Mesenchymal stem cell (in vitro differentiated cells and primary cell): ENCODE data around the gene LHFPL5.

Experiments used
- DNase-seq: peaks from one replicate; pipeline ENCODE4 v3.0.0-alpha.2; 2013
- H2AFZ ChIP-seq: one replicate; pipeline ENCODE4 v1.6.1; 2013; ENCODE audit warnings: low read depth, mild to moderate bottlenecking, control low read depth, inconsistent platforms, low read length, moderate library complexity
- H2AK5ac ChIP-seq: 2 replicates; pipeline ENCODE4 v1.6.1; 2013; ENCODE audit warnings: low read length, moderate library complexity, mild to moderate bottlenecking, inconsistent platforms; ENCODE audit not compliant: severe bottlenecking
- H2BK120ac ChIP-seq: one replicate; pipeline ENCODE4 v1.6.1; 2013; ENCODE audit warnings: low read depth, mild to moderate bottlenecking, inconsistent platforms, low read length, moderate library complexity
- H2BK12ac ChIP-seq, 2 experiments: one replicate each; pipeline ENCODE4 v1.6.1; 2013; ENCODE audit warnings: inconsistent platforms in 2 of 2, low read length in 2 of 2, mild to moderate bottlenecking in 2 of 2, moderate library complexity in 2 of 2, control low read depth in 1 of 2
- H2BK15ac ChIP-seq: one replicate; pipeline ENCODE4 v1.6.1; 2013; ENCODE audit warnings: mild to moderate bottlenecking, low read depth, inconsistent platforms; ENCODE audit not compliant: poor library complexity, severe bottlenecking
- H2BK5ac ChIP-seq: 2 replicates; pipeline ENCODE4 v1.6.1; 2013; ENCODE audit warnings: low read depth, mild to moderate bottlenecking, low read length, control low read depth, inconsistent platforms; ENCODE audit not compliant: poor library complexity, severe bottlenecking
- H3K14ac ChIP-seq, 2 experiments: one replicate each; pipeline ENCODE4 v1.6.1; 2013; ENCODE audit warnings: inconsistent platforms in 2 of 2, low read length in 2 of 2, control low read depth in 1 of 2, mild to moderate bottlenecking in 1 of 2, moderate library complexity in 1 of 2
- H3K18ac ChIP-seq, 2 experiments: one replicate each; pipeline ENCODE4 v1.6.1; 2013; ENCODE audit warnings: inconsistent platforms in 2 of 2, low read length in 2 of 2, control low read depth in 1 of 2, low read depth in 1 of 2, mild to moderate bottlenecking in 1 of 2
- H3K23ac ChIP-seq, 2 experiments: one replicate each; pipeline ENCODE4 v1.6.1; 2013; ENCODE audit warnings: inconsistent platforms in 2 of 2, low read length in 2 of 2, mild to moderate bottlenecking in 2 of 2, moderate library complexity in 2 of 2, control low read depth in 1 of 2
- H3K27ac ChIP-seq: 2 replicates; pipeline ENCODE4 v1.5.1; 2013; ENCODE audit warnings: mild to moderate bottlenecking, moderate library complexity, low read length, control low read depth, inconsistent platforms; ENCODE audit not compliant: poor library complexity, severe bottlenecking
- H3K27me3 ChIP-seq, 2 experiments: 2 replicates each; pipeline versions ENCODE4 v1.6.1 to v1.7.0; 2013; ENCODE audit warnings: low read length in 2 of 2, mild to moderate bottlenecking in 2 of 2, moderate library complexity in 2 of 2, control low read depth in 1 of 2, inconsistent platforms in 1 of 2; ENCODE audit not compliant: control insufficient read depth in 1 of 2, insufficient read depth in 1 of 2
- H3K36me3 ChIP-seq, 2 experiments: 2 replicates each; pipeline versions ENCODE4 v1.6.1 to v1.7.0; 2013; ENCODE audit warnings: low read length in 2 of 2, control low read depth in 1 of 2, inconsistent platforms in 1 of 2, low read depth in 1 of 2, mild to moderate bottlenecking in 1 of 2; ENCODE audit not compliant: insufficient read depth in 2 of 2, control insufficient read depth in 1 of 2
- H3K4ac ChIP-seq, 2 experiments: one replicate each; pipeline ENCODE4 v1.6.1; 2013; ENCODE audit warnings: inconsistent platforms in 2 of 2, low read length in 2 of 2, mild to moderate bottlenecking in 2 of 2, moderate library complexity in 2 of 2, control low read depth in 1 of 2, low read depth in 1 of 2
- H3K4me1 ChIP-seq: 2 replicates; pipeline ENCODE4 v1.6.1; 2013; ENCODE audit warnings: low read depth, low read length, control low read depth; ENCODE audit not compliant: control insufficient read depth, insufficient read depth
- H3K4me2 ChIP-seq: 2 replicates; pipeline ENCODE4 v1.6.1; 2013; ENCODE audit warnings: low read length, mild to moderate bottlenecking, inconsistent platforms; ENCODE audit not compliant: poor library complexity, severe bottlenecking
- H3K4me3 ChIP-seq, 2 experiments: 2 replicates each; pipeline versions ENCODE4 v1.5.1 to v1.7.0; 2013; ENCODE audit warnings: low read length in 2 of 2, mild to moderate bottlenecking in 2 of 2, control low read depth in 1 of 2, low read depth in 1 of 2; ENCODE audit not compliant: insufficient read depth in 1 of 2
- H3K79me1 ChIP-seq: replicated peaks from 2 replicates; pipeline ENCODE4 v1.6.1; 2013; ENCODE audit warnings: mild to moderate bottlenecking, control low read depth, low read length, inconsistent platforms; ENCODE audit not compliant: poor library complexity, severe bottlenecking
- H3K9ac ChIP-seq: 2 replicates; pipeline ENCODE4 v1.7.0; 2013; ENCODE audit warnings: mild to moderate bottlenecking, low read length, moderate library complexity
- H3K9me3 ChIP-seq: 2 replicates; pipeline ENCODE4 v1.7.0; 2013; ENCODE audit warnings: mild to moderate bottlenecking, low read length; ENCODE audit not compliant: control insufficient read depth
- H4K8ac ChIP-seq: one replicate; pipeline ENCODE4 v1.6.1; 2013; ENCODE audit warnings: inconsistent platforms, mild to moderate bottlenecking, low read length, moderate library complexity
- H4K91ac ChIP-seq: one replicate; pipeline ENCODE4 v1.6.1; 2013; ENCODE audit warnings: mild to moderate bottlenecking, low read length, inconsistent platforms
- whole genome bisulfite sequencing: methylation state at CpG from one replicate; pipeline ENCODE4 v1.1.7; 2013; ENCODE audit warnings: mixed read lengths; 5-methylcytosine and 5-hydroxymethylcytosine counted together

Gene LHFPL5

GRCh38 chr6:35810971-35811698 lies 6.0 kb downstream of the LHFPL5 start:
- no peak overlapping the region for H3K18ac ChIP-seq
- H2BK12ac ChIP-seq, result no peak overlapping the region
- H2BK120ac ChIP-seq, result no peak overlapping the region
- no peak overlapping the region for H3K14ac ChIP-seq
- no peak overlapping the region for H4K91ac ChIP-seq
- H2BK5ac ChIP-seq, result no peak overlapping the region
- no peak overlapping the region for H2AFZ ChIP-seq
- peak overlapping the region; percentile 47 for H3K4me2 ChIP-seq
- H3K79me1 ChIP-seq, result no peaks in the 10 kb centered on the region
- H3K9ac ChIP-seq, result no peak overlapping the region
- peaks cover 0 to 27% of the 10 kb centered on the region in 2 experiments for H3K27me3 ChIP-seq
- 80% methylated on average over 14 of the region's 14 CpGs for WGBS
- H3K4me3 ChIP-seq, result no peak overlapping the region
- peak overlapping the region; percentile 71 for H3K27ac ChIP-seq
- no peak overlapping the region for H4K8ac ChIP-seq
- no peak overlapping the region for H3K4ac ChIP-seq
- peaks cover 9% of the 10 kb centered on the region for H3K4me1 ChIP-seq
- H2AK5ac ChIP-seq, result peak overlapping the region; percentile 26
- H3K36me3 ChIP-seq, result no peaks in the 10 kb centered on the region
- H2BK15ac ChIP-seq, result no peak overlapping the region
- DNase-seq, result peak; percentile 81
- H3K23ac ChIP-seq, result no peak overlapping the region
- H3K9me3 ChIP-seq, result no peaks in the 10 kb centered on the region

- Histone ChIP-seq H3K4ac (no peak overlapping the region), H3K18ac (no peak overlapping the region), H3K36me3 (no peaks in the 10 kb centered on the region), H3K4me3 (no peak overlapping the region), H3K9me3 (no peaks in the 10 kb centered on the region), H3K79me1 (no peaks in the 10 kb centered on the region), H3K4me2 (no peak overlapping the region), H4K8ac (no peak overlapping the region), H4K91ac (no peak overlapping the region), H2BK15ac (no peak overlapping the region), H2BK5ac (no peak overlapping the region), H3K23ac (no peak overlapping the region), H2AK5ac (peak overlapping the region; percentile 26), H2AFZ (no peak overlapping the region), H3K9ac (no peak overlapping the region), H2BK12ac (no peak overlapping the region), H3K27me3 (peaks cover 0 to 22% of the 10 kb centered on the region in 2 experiments), H3K27ac (peak overlapping the region; percentile 71), H3K4me1 (peaks cover 9% of the 10 kb centered on the region), H3K14ac (no peak overlapping the region), H2BK120ac (no peak overlapping the region)
- 92% methylated on average over 6 of the region's 6 CpGs for WGBS
- DNase-seq, result no peak
Measured at GRCh38 chr6:35811699-35811995, 6.5 kb downstream of the LHFPL5 start.

GRCh38 chr6:35817515-35817914 lies 12.4 kb downstream of the LHFPL5 start:
- no peak overlapping the region for H3K4me2 ChIP-seq
- H3K79me1 ChIP-seq, result no peaks in the 10 kb centered on the region
- H2BK120ac ChIP-seq, result no peak overlapping the region
- no peak overlapping the region for H2BK15ac ChIP-seq
- H4K8ac ChIP-seq, result no peak overlapping the region
- no peak for DNase-seq
- H3K4me1 ChIP-seq, result no peaks in the 10 kb centered on the region
- no peak overlapping the region for H3K27ac ChIP-seq
- H3K4me3 ChIP-seq, result no peak overlapping the region
- no peak overlapping the region for H2AFZ ChIP-seq
- H3K9ac ChIP-seq, result no peak overlapping the region
- H2BK12ac ChIP-seq, result no peak overlapping the region
- no peak overlapping the region for H3K4ac ChIP-seq
- H3K23ac ChIP-seq, result no peak overlapping the region
- H3K14ac ChIP-seq, result no peak overlapping the region
- no peak overlapping the region for H2BK5ac ChIP-seq
- no peak overlapping the region for H2AK5ac ChIP-seq
- no peak overlapping the region for H3K18ac ChIP-seq
- peaks cover 7% of the 10 kb centered on the region for H3K9me3 ChIP-seq
- peaks cover 0 to 13% of the 10 kb centered on the region in 2 experiments for H3K27me3 ChIP-seq
- H3K36me3 ChIP-seq, result no peaks in the 10 kb centered on the region
- H4K91ac ChIP-seq, result no peak overlapping the region

GRCh38 chr6:35823601-35824000 lies 18.4 kb downstream of the LHFPL5 start:
- Histone ChIP-seq H3K18ac (no peak overlapping the region), H3K4me3 (no peak overlapping the region), H2BK120ac (no peak overlapping the region), H3K27me3 (peaks cover 0 to 3% of the 10 kb centered on the region in 2 experiments), H3K9ac (no peak overlapping the region), H2AFZ (no peak overlapping the region), H2AK5ac (no peak overlapping the region), H2BK15ac (no peak overlapping the region), H4K91ac (no peak overlapping the region), H3K14ac (no peak overlapping the region), H3K36me3 (no peaks in the 10 kb centered on the region), H3K4ac (no peak overlapping the region), H3K27ac (no peak overlapping the region), H2BK5ac (no peak overlapping the region), H3K79me1 (no peaks in the 10 kb centered on the region), H3K9me3 (no peaks in the 10 kb centered on the region), H2BK12ac (no peak overlapping the region), H3K23ac (no peak overlapping the region), H3K4me1 (no peaks in the 10 kb centered on the region), H4K8ac (no peak overlapping the region), H3K4me2 (no peak overlapping the region)
- no peak for DNase-seq
- no CpG with 5 or more reads among the region's 2 CpGs for WGBS
